Chondrocyte (in vitro differentiated cells): ENCODE data around the gene PPL. TPM values are rescaled to one million over a fixed set of nuclear protein-coding genes. Genes with fewer than 3 reads are reported as not detected.

Experiments used
- DNase-seq: peaks from one replicate; pipeline ENCODE4 v3.0.0; 2021; ENCODE audit warnings: mixed read lengths, low spot score
- H3K27ac Mint-ChIP-seq: one replicate; pipeline ENCODE4 v1.8.0; 2021; ENCODE audit warnings: mild to moderate bottlenecking, moderate library complexity, mixed read lengths; ENCODE audit not compliant: unreplicated experiment
- H3K27me3 Mint-ChIP-seq: 2 replicates; pipeline ENCODE4 v1.8.0; 2021; ENCODE audit warnings: low read depth, mixed read lengths
- H3K36me3 Mint-ChIP-seq: 2 replicates; pipeline ENCODE4 v1.8.0; 2021; ENCODE audit warnings: low read depth, mixed read lengths
- H3K4me1 Mint-ChIP-seq: 2 replicates; pipeline ENCODE4 v1.8.0; 2021; ENCODE audit warnings: low read depth, mild to moderate bottlenecking, mixed read lengths
- H3K4me3 Mint-ChIP-seq: one replicate; pipeline ENCODE4 v1.8.0; 2021; ENCODE audit warnings: mild to moderate bottlenecking, moderate library complexity, mixed read lengths; ENCODE audit not compliant: unreplicated experiment
- H3K9me3 Mint-ChIP-seq: 2 replicates; pipeline ENCODE4 v1.8.0; 2021; ENCODE audit warnings: low read depth, mixed read lengths
- total RNA-seq: library from RNA; stranded (reverse); gene quantifications from 3 replicates; pipeline ENCODE4 v1.2.1, GENCODE V29; 2021
- TF ChIP-seq, protein P1 (sequence below): fragments of 200-600 bp; sonication (generic); IDR thresholded peaks from 2 replicates; pipeline ENCODE4 v1.5.0; 2021; ENCODE audit warnings: antibody characterized with exemption, mild to moderate bottlenecking, moderate library complexity

PPL gene
- total RNA-seq, 1 donor from 2014 or later, result 0.97 TPM

GRCh38 chr16:4895366-4895765 lies 41.6 kb downstream of the PPL start:
- Mint-ChIP-seq H3K9me3 (peaks cover 5% of the 10 kb centered on the region), H3K4me1 (peaks cover 3% of the 10 kb centered on the region), H3K27ac (no peak overlapping the region), H3K4me3 (no peak overlapping the region), H3K36me3 (no peaks in the 10 kb centered on the region), H3K27me3 (no peaks in the 10 kb centered on the region)
- no peak for DNase-seq
- TF ChIP-seq, protein P1, sequence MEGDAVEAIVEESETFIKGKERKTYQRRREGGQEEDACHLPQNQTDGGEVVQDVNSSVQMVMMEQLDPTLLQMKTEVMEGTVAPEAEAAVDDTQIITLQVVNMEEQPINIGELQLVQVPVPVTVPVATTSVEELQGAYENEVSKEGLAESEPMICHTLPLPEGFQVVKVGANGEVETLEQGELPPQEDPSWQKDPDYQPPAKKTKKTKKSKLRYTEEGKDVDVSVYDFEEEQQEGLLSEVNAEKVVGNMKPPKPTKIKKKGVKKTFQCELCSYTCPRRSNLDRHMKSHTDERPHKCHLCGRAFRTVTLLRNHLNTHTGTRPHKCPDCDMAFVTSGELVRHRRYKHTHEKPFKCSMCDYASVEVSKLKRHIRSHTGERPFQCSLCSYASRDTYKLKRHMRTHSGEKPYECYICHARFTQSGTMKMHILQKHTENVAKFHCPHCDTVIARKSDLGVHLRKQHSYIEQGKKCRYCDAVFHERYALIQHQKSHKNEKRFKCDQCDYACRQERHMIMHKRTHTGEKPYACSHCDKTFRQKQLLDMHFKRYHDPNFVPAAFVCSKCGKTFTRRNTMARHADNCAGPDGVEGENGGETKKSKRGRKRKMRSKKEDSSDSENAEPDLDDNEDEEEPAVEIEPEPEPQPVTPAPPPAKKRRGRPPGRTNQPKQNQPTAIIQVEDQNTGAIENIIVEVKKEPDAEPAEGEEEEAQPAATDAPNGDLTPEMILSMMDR, result no peak

GRCh38 chr16:4894276-4895150 lies 42.4 kb downstream of the PPL start:
- no peak for DNase-seq
- H3K27ac Mint-ChIP-seq, result no peak overlapping the region
- no peaks in the 10 kb centered on the region for H3K27me3 Mint-ChIP-seq
- H3K4me3 Mint-ChIP-seq, result no peak overlapping the region
- TF ChIP-seq, protein P1, result no peak
- H3K9me3 Mint-ChIP-seq, result peaks cover 5% of the 10 kb centered on the region
- no peaks in the 10 kb centered on the region for H3K36me3 Mint-ChIP-seq
- H3K4me1 Mint-ChIP-seq, result peaks cover 3% of the 10 kb centered on the region

DNA sequence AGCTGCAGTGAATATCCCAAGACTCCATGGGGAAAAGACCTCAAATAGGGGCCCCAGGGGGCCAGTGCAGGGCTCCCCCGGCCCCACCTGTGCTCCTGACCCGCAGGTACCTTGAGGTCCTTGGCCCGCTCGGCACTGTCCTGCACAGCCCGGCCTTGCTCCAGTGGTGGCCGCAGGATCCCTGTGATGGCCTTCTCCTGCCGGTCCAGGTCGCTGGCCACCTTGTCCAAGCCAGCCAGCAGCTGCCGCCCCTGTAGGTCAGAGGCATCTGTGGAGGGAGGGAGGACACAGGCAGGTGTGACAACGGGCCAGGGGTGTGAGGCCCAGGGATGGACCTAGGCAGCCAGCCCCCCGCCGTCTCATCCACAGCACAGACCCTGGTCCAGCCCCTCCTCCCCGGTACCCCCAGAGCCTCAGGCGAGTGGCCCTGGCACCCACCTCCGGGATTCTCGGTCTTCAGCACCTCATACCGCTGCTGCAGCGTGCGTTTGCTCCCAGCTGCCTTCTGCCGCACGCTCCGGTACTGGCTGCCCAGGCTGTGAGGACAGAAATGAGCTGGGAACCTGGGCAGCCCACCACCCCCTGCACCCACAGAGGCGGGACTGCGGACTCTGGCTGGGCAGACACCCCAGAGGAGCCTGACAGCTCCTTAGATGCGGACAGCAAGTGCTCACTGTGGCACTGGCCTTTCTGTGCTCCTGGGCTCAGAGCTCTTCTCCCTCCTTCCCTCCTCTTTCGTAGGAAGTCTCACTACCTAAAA lies 43.7 kb downstream of the PPL start:
- H3K4me1 Mint-ChIP-seq, result peaks cover 3% of the 10 kb centered on the region
- H3K36me3 Mint-ChIP-seq, result no peaks in the 10 kb centered on the region
- no peak overlapping the region for H3K4me3 Mint-ChIP-seq
- no peaks in the 10 kb centered on the region for H3K27me3 Mint-ChIP-seq
- H3K27ac Mint-ChIP-seq, result no peak overlapping the region
- TF ChIP-seq, protein P1, result no peak
- peaks cover 2% of the 10 kb centered on the region for H3K9me3 Mint-ChIP-seq
- DNase-seq, result peak; percentile 92

DNA sequence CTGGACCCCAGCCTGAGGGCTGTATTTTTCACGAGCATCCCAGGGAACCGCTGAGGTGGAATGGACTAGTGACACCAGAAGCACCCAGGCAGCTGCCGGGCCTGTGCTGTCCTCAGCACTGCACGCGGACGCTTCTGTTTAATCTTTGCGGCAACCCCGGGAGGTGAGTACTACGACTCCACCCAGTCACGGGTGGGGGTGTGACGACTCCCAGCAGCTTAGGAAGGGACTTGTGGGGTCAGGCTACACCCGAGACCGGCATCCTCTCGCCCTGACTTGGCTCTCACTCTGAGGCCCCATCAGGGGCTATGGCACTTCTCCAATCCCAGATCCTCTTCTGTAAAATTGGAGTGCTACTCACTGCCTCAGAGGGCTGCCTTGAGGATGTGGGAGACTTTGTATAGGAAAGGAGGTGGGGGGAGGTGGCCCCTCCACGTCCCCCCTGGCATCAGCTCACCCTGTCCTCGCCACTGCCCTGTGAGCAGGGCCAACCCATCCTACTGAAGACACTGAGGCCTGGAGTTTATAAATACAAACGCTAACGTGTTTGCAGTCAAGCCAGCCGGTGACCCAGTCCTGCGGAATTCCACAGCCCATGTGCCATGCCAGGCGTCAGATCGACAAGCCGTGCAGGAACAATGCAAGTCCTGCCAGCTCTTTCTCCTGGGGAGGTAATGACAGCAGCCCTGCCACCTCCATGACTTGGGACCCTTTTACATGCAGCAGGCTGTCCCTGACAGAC lies 44.4 kb downstream of the PPL start:
- Mint-ChIP-seq H3K27me3 (no peaks in the 10 kb centered on the region), H3K36me3 (peaks cover 6% of the 10 kb centered on the region), H3K9me3 (no peaks in the 10 kb centered on the region), H3K4me3 (no peak overlapping the region), H3K27ac (peak overlapping the region; percentile 41), H3K4me1 (peaks cover 3% of the 10 kb centered on the region)
- TF ChIP-seq, protein P1, result no peak
- DNase-seq, result no peak

- peaks cover 3% of the 10 kb centered on the region for H3K4me1 Mint-ChIP-seq
- no peaks in the 10 kb centered on the region for H3K27me3 Mint-ChIP-seq
- H3K36me3 Mint-ChIP-seq, result peaks cover 7% of the 10 kb centered on the region
- H3K4me3 Mint-ChIP-seq, result no peak overlapping the region
- no peaks in the 10 kb centered on the region for H3K9me3 Mint-ChIP-seq
- TF ChIP-seq, protein P1, result no peak
- no peak for DNase-seq
- no peak overlapping the region for H3K27ac Mint-ChIP-seq
Observed at GRCh38 chr16:4891886-4892216, 45.1 kb downstream of the PPL start.
